Transverse colon (tissue), 3 donors: ENCODE results near the gene SIN3A.

ENCODE experiments used
- CTCF ChIP-seq, 5 experiments: fragments of 200-600 bp in 3 of 5; fragments of 450-650 bp in 2 of 5; sonication (generic) in 3 of 5; IDR thresholded peaks; 1 replicate in 2 of 5; 2 replicates in 3 of 5; pipeline ENCODE4 v1.5.1; 2016 to 2017; ENCODE audit warnings: antibody characterized with exemption in 5 of 5, inconsistent platforms in 3 of 5, mild to moderate bottlenecking in 2 of 5, moderate library complexity in 1 of 5
- POLR2A ChIP-seq: fragments of 450-650 bp; IDR thresholded peaks from one replicate; pipeline ENCODE4 v1.6.1; 2016; ENCODE audit warnings: antibody characterized with exemption, mild to moderate bottlenecking, moderate library complexity

- TF ChIP-seq CTCF (IDR thresholded peaks at IDR 0.05) (no peak), POLR2A (no peak)
These were observed 112.7 kb downstream of the SIN3A start for GRCh38 chr15:75338661-75339240.
